Right atrium auricular region (tissue), 2 donors: Measurements from ENCODE around the gene LRCH2. TPM values are rescaled to one million over a fixed set of nuclear protein-coding genes. Genes with fewer than 3 reads are reported as not detected.

Experiments used
- DNase-seq: peaks from one replicate; pipeline ENCODE4 v3.0.0-alpha.2; 2019; ENCODE audit warnings: low spot score
- H3K27ac ChIP-seq, 2 donors: fragments of 200-600 bp; sonication (generic); 1 replicate in 1 of 2; 2 replicates in 1 of 2; pipeline ENCODE4 v1.5.1; 2016 to 2019
- H3K27me3 ChIP-seq, 2 donors: fragments of 200-600 bp; sonication (generic); one replicate each; pipeline versions ENCODE4 v1.5.1 to v1.6.0; 2017 to 2019
- H3K36me3 ChIP-seq: fragments of 200-600 bp; sonication (generic); one replicate; pipeline ENCODE4 v1.5.1; 2016
- H3K4me1 ChIP-seq, 2 donors: fragments of 200-600 bp; sonication (generic); one replicate each; pipeline versions ENCODE4 v1.5.1 to v1.6.0; 2017 to 2019
- H3K4me3 ChIP-seq, 2 donors: fragments of 200-600 bp; sonication (generic); 1 replicate in 1 of 2; 2 replicates in 1 of 2; pipeline ENCODE4 v1.5.1; 2017 to 2019; ENCODE audit warnings: mild to moderate bottlenecking in 1 of 2, moderate library complexity in 1 of 2
- H3K9me3 ChIP-seq, 2 donors: fragments of 200-600 bp; sonication (generic); one replicate each; pipeline ENCODE4 v1.5.1; 2019
- total RNA-seq, 2 donors: library from RNA; depleted of rRNA; stranded (reverse); fragments of >200 nt; gene quantifications; one replicate each; pipeline ENCODE4 v1.1.0, GENCODE V29; 2016
- TF ChIP-seq, protein P1 (sequence below), 2 donors: fragments of 200-600 bp; sonication (generic); IDR thresholded peaks; one replicate each; pipeline ENCODE4 v1.5.1; 2019; ENCODE audit warnings: antibody characterized with exemption in 2 of 2

The LRCH2 gene
- total RNA-seq, 2 donors from 2014 or later = 4.9 to 6.0 TPM

DNA sequence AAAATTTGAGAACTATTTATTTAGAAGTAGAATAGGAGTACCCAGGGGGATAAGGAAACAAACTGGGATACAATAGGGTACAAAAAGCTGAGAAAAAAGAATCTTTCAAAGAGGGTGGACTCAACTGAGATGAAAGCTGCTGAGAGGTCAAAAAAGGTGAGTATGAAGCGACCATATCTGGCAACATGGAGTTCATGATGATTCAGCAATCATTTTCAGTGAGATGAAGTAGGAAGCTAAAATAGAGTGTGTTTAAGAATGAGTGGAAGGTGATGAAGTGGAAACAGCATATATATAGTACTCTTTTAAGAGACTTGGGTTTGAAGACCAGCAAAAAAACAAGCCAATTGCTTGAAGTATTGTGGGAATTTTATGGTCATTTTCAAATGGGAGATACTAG lies 144.5 kb downstream of the LRCH2 start:
- Histone ChIP-seq H3K27ac (no peak overlapping the region), H3K4me3 (no peak overlapping the region), H3K4me1 (no peaks in the 10 kb centered on the region), H3K9me3 (no peaks in the 10 kb centered on the region), H3K36me3 (no peaks in the 10 kb centered on the region), H3K27me3 (no peaks in the 10 kb centered on the region)
- TF ChIP-seq, protein P1, sequence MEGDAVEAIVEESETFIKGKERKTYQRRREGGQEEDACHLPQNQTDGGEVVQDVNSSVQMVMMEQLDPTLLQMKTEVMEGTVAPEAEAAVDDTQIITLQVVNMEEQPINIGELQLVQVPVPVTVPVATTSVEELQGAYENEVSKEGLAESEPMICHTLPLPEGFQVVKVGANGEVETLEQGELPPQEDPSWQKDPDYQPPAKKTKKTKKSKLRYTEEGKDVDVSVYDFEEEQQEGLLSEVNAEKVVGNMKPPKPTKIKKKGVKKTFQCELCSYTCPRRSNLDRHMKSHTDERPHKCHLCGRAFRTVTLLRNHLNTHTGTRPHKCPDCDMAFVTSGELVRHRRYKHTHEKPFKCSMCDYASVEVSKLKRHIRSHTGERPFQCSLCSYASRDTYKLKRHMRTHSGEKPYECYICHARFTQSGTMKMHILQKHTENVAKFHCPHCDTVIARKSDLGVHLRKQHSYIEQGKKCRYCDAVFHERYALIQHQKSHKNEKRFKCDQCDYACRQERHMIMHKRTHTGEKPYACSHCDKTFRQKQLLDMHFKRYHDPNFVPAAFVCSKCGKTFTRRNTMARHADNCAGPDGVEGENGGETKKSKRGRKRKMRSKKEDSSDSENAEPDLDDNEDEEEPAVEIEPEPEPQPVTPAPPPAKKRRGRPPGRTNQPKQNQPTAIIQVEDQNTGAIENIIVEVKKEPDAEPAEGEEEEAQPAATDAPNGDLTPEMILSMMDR (IDR thresholded peaks at IDR 0.05) = no peak
- no peak for DNase-seq

DNA sequence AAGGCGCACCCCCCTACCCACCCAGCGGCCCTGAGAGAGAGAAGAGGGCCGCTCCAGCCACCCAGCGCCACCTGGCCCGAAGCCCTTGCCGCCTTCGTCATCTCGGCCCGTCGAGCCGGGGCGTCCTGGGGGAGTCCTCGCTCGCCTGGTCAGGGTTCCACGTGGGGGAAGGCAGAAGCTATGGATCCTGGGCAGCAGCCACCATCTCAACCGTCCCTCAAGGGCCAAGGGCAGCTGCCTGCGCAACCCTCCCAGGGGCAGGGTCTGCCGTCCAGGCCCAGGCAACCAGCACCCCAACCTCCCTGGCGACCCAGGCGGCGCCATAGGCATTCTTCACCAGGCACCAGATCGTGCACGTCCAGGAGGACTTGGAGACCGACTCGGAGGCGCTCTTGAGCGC lies 165.0 kb downstream of the LRCH2 start:
- no peak overlapping the region for H3K4me3 ChIP-seq
- H3K9me3 ChIP-seq = no peaks in the 10 kb centered on the region
- no peaks in the 10 kb centered on the region for H3K4me1 ChIP-seq
- H3K36me3 ChIP-seq = no peaks in the 10 kb centered on the region
- no peak overlapping the region for H3K27ac ChIP-seq
- no peak for DNase-seq
- no peaks in the 10 kb centered on the region for H3K27me3 ChIP-seq
- TF ChIP-seq, protein P1 (IDR thresholded peaks at IDR 0.05) = no peak

DNA sequence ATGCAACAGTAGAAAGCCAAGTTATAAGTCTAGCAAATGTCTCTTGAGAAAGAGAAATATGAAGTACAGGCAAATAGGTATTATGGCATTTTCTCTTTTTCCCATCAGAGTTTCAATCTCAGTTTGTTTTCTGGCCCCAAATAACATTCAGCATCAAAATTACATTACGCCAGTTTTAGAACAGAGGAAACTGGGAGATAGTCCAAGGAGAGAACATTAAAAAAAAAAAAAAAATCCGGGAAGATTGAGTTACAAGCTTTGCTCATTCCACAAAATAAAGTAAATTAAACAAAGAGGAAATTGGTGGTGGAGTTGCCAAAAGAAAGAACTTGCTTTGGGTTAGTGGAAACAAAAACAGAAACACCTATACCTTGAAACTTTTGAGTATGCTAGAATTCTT lies 166.1 kb downstream of the LRCH2 start:
- H3K27ac ChIP-seq = no peak overlapping the region

DNA sequence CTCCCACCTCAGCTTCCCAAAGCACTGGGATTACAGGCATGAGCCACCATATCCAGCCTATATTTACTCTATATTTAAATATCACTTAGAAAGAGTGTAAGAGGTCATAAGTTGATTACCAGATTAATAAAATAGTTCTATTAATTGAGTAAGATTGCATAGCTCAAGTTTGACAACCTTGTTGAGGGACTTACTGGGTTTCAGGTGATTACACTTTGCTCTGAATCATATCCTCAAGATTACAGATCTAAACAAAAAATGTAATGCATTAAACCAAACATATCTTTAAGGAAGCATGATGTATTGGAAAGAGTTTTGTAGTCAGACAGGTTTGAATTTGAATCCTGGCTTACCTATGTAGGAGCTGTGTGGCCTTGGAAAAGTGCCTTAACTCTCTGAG lies 168.6 kb downstream of the LRCH2 start:
- Histone ChIP-seq H3K36me3 (no peaks in the 10 kb centered on the region), H3K9me3 (peaks cover 0 to 14% of the 10 kb centered on the region in 2 donors), H3K4me3 (no peak overlapping the region), H3K4me1 (no peaks in the 10 kb centered on the region), H3K27ac (no peak overlapping the region), H3K27me3 (no peaks in the 10 kb centered on the region)
- TF ChIP-seq, protein P1 (IDR thresholded peaks at IDR 0.05) = no peak
- DNase-seq = no peak

More for the DNA sequence above, 166.1 kb downstream of the LRCH2 start:
- TF ChIP-seq, protein P1 (IDR thresholded peaks at IDR 0.05) = no peak
- H3K9me3 ChIP-seq = no peaks in the 10 kb centered on the region
- H3K4me1 ChIP-seq = no peaks in the 10 kb centered on the region
- no peaks in the 10 kb centered on the region for H3K36me3 ChIP-seq
- no peaks in the 10 kb centered on the region for H3K27me3 ChIP-seq
- no peak for DNase-seq
- no peak overlapping the region for H3K4me3 ChIP-seq

Other genes starting within 250 kb of the LRCH2 start
- gene IL13RA2, start 216.5 kb downstream of the LRCH2 start, total RNA-seq = under 1 TPM; 0.44 to 0.47 TPM
- gene RBMXL3, start 44.7 kb downstream of the LRCH2 start, total RNA-seq = not detected
- gene LUZP4, start 55.6 kb upstream of the LRCH2 start, total RNA-seq = not detected